ENCODE data around the gene ZNF559.

DNA sequence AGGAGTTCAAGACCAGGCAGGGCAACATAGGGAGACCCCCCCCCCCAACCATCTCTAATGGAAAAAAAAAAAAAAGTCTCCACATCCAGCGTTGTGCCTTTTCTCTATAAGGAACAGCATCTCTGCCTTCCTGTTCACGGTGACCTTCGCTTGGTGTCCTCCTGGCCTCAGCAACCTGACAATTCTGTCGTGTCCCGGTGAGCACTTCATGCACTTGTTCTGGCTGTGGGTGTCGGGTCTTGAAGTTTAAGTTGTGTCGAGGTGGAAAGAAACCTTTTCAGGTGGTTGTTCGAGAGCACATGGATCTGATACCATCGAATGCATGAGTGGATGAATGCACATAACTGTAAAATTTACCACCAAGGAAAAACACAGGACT, 594 bp downstream of the ZNF559 start:
- TF ChIP-seq, protein P1, sequence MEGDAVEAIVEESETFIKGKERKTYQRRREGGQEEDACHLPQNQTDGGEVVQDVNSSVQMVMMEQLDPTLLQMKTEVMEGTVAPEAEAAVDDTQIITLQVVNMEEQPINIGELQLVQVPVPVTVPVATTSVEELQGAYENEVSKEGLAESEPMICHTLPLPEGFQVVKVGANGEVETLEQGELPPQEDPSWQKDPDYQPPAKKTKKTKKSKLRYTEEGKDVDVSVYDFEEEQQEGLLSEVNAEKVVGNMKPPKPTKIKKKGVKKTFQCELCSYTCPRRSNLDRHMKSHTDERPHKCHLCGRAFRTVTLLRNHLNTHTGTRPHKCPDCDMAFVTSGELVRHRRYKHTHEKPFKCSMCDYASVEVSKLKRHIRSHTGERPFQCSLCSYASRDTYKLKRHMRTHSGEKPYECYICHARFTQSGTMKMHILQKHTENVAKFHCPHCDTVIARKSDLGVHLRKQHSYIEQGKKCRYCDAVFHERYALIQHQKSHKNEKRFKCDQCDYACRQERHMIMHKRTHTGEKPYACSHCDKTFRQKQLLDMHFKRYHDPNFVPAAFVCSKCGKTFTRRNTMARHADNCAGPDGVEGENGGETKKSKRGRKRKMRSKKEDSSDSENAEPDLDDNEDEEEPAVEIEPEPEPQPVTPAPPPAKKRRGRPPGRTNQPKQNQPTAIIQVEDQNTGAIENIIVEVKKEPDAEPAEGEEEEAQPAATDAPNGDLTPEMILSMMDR (IDR thresholded peaks at IDR 0.05), result no peak
- TF ChIP-seq POLR2A (IDR thresholded peaks at IDR 0.05), result no peak

Data from Peyer's patch (tissue), 4 donors.